Hippocampal formation (tissue), 2 donors: ENCODE results near the gene MT1H.
"Not testable (repeated sequence)": the region's sequence is repeated elsewhere in the genome, so short reads cannot be mapped to it uniquely, and the experiment has no call there.

Source experiments
- DNase-seq, 2 donors: peaks; one replicate each; lab custom pipeline; 2025; lab: John Stamatoyannopoulos, UW

MT1H gene

GRCh38 chr16:56684926-56685590, 15.4 kb downstream of the MT1H start:
- DNase-seq: no peak

GRCh38 chr16:56686758-56687157, 17.1 kb downstream of the MT1H start:
- DNase-seq: no peak

- no peak for DNase-seq
Observed at GRCh38 chr16:56688762-56689161, 19.1 kb downstream of the MT1H start.

GRCh38 chr16:56689171-56689570, 19.6 kb downstream of the MT1H start:
- no peak for DNase-seq

- DNase-seq: no peak
Observed at GRCh38 chr16:56690420-56691122, 21.0 kb downstream of the MT1H start.

GRCh38 chr16:56691885-56692284, 22.3 kb downstream of the MT1H start:
- no peak for DNase-seq

GRCh38 chr16:56695246-56695645, 25.6 kb downstream of the MT1H start:
- no peak for DNase-seq

- DNase-seq: no peak
Observed at GRCh38 chr16:56697456-56698155, 28.0 kb downstream of the MT1H start.

- DNase-seq: no peak
Observed at GRCh38 chr16:56700195-56700594, 30.6 kb downstream of the MT1H start.

- DNase-seq: no peak
Observed at GRCh38 chr16:56700631-56701030, 31.0 kb downstream of the MT1H start.

- no peak for DNase-seq
Observed at GRCh38 chr16:56701534-56701933, 31.9 kb downstream of the MT1H start.

- DNase-seq: no peak
Observed at GRCh38 chr16:56702836-56703235, 33.2 kb downstream of the MT1H start.

- no peak for DNase-seq
Observed at GRCh38 chr16:56708525-56709442, 39.2 kb downstream of the MT1H start.

- no peak for DNase-seq
Observed at GRCh38 chr16:56709443-56710040, 39.9 kb downstream of the MT1H start.

GRCh38 chr16:56710181-56710737, 40.6 kb downstream of the MT1H start:
- DNase-seq: no peak

- DNase-seq: no peak
Observed at GRCh38 chr16:56711862-56712261, 42.2 kb downstream of the MT1H start.

GRCh38 chr16:56713794-56714193, 44.2 kb downstream of the MT1H start:
- no peak for DNase-seq

- DNase-seq: no peak
Observed at GRCh38 chr16:56715126-56715525, 45.5 kb downstream of the MT1H start.

- DNase-seq: no peak
Observed at GRCh38 chr16:56716761-56717160, 47.1 kb downstream of the MT1H start.

GRCh38 chr16:56717532-56717931, 47.9 kb downstream of the MT1H start:
- DNase-seq: not testable (repeated sequence)
